Testis (tissue), 2 donors: ENCODE results near the gene ATG4B.

ENCODE experiments used
- CTCF ChIP-seq, 3 experiments: fragments of 450-650 bp in 2 of 3; fragments of 200-600 bp in 1 of 3; sonication (generic) in 1 of 3; IDR thresholded peaks; one replicate each; pipeline ENCODE4 v1.5.1; 2016 to 2019; ENCODE audit warnings: antibody characterized with exemption in 3 of 3, mild to moderate bottlenecking in 2 of 3, moderate library complexity in 1 of 3
- POLR2A ChIP-seq: fragments of 450-650 bp; IDR thresholded peaks from one replicate; pipeline ENCODE4 v1.6.1; 2017; ENCODE audit warnings: antibody characterized with exemption, mild to moderate bottlenecking, moderate library complexity

DNA sequence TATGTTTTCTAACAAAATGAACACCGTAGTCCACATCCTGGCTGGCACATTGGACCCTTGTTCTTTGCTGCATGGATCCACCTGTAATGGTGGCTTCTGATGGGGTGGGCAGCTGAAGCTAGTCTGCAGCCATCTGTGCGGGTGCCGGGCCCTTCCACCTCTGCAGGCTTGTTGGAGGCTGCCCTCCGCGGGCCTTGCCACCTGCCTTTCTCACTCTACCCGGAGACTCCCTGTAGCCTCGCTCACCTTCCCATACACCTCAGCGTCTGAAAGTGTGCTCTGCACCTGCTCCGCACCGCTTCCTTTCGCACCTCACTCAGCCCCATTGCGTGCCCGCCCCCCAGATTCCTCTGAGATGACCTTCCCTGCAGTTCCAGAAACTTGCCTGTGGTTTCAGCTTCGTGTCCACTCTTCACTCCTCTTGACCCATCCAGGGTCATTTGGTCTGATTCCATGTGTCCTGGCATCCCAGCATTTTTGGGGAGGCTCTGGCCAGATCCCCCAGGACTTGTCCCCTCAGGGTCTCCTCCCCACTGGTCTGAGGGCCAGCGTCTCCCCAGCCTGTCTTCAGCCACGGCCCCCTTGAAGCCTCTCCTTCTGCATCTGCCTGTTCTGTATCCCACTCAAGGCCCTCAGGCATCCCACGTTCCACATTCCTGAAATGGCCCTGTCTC is 18.2 kb downstream of the ATG4B start:
- TF ChIP-seq CTCF (IDR thresholded peaks at IDR 0.05): no peak
- no peak for TF ChIP-seq POLR2A
